Activated CD8-positive, alpha-beta memory T cell treated with anti-CD3 and anti-CD28 coated beads, Interleukin-2, amount 50 U/mL, for 24 hours (primary cell): ENCODE data around the gene WDR59.

Source experiments
- DNase-seq: peaks from one replicate; pipeline ENCODE4 v3.0.0-alpha.2; 2020; ENCODE audit errors: extremely low read depth

The WDR59 gene

DNA sequence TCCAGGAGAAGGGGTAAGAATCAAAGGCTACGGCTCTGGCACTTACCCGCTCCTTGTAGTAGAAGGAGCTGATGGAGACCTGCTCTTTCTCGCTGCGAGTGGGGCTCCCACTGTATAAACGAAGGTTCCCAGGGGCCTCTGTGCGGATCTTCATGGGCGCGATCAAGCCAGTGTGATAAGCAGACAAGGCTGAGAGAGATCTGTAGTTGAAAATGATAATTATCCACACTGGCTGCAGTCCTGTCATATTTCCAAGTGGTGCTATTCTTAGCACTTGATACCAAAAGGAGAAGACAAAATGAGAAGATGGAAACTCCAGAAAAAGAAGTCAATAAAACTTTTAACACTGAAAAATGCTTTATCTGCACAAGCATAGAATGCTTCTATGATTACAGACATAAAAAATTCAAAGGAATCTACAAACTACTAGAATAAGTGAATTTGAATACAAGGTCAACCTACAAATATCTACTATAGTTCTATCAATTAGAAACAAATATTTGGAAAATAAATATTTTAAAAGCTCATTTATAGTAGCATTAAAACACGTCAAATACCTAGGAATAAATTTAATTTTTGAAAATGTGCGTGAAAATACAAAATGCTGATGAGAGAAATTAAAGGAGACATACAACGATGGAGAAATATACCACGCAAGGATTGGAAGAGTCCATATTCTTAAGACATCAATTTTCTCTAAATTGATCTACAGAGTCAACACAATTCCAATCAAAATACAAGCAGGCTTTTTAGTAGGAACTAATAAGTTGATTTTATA lies 80.8 kb downstream of the WDR59 start:
- no peak for DNase-seq

DNA sequence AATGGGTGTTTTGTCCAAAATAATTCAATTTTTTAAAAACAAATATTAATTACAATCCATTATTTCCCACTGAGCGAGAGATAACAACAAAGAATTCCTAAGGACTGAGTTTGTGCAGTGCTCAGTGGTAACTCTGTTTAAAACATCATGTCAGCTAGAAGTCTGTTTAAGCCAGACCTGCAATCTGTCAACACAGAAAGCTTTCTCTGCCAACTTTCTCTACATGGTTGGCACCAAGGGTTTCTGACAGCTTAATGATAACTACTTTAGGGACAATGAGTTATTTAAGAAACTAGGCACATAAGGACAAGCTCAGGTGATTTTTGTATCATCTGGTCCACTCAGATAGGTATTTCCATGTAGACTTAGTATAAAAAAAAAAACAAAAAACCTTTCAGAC lies 81.8 kb downstream of the WDR59 start:
- DNase-seq = no peak

DNA sequence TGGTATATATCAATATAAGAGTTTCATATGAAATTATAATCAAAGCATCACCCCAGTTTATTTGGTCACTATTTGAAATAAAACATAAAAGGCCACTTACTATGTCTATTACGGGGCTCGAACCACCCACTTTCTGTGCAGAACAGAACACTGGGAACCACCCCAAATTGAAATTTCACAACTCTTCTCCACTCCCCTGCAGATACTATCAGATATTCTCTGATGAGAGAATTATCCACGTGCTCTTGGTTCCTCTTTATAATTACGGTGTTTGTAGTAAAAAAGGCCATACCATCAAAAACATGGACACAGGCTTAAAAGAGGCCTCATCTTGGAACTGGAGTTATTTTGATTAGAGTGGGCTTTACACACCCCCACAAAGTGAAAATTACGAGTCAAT lies 82.8 kb downstream of the WDR59 start:
- no peak for DNase-seq

DNA sequence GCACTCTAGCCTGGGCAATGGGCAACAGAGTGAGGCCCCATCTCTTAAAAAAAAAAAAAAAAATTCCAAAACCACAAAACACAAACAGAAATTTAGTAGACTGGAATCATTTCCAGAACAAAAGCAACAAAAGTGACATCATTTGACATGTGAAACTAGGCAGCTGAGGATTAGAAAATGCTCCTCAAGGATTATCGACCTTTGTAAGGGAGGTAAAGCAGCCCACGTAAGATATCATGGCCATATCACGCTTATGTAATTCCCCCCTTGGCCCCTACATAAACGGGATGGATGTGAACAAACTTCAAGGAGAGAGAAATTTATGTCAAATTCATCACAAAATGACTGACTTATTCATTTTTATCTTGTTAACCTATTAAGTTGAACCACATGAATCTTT lies 83.3 kb downstream of the WDR59 start:
- no peak for DNase-seq

DNA sequence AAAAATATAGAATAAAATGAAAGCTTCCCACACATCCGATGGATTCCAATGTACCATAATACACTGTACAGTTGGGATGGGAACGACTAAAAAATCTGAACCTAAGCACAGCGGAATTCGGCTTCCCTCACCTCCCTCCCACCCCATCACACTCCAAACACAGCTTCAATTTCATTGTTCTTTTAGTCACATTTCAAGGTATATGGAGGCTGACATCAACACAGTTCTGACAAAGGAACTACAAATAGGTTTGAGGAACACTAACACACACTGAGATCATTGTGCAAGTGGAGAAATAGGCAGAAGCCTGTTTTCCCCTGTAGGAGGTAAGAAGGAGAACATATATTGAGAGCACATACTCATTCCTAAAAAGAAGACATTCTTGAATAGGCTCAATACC lies 85.1 kb downstream of the WDR59 start:
- no peak for DNase-seq

DNA sequence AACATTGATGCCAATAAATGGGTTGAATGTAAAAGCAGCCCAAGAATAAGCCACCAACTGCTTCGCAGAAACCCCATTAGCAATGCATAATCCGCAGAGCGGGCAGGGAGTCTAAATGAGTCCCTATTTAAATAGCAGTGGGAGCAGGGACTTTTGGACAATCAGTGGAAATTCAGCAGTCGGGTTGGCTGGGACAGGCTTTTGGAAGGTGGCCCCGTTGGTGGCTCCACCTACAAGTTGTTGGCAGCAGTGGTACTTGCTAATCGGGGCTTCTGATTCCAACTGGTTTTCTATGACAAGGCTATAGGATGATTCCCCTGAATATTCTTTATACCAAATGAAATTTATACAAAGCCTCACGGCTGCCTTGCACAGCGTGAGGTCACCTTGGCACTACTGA lies 86.3 kb downstream of the WDR59 start:
- DNase-seq = no peak

DNA sequence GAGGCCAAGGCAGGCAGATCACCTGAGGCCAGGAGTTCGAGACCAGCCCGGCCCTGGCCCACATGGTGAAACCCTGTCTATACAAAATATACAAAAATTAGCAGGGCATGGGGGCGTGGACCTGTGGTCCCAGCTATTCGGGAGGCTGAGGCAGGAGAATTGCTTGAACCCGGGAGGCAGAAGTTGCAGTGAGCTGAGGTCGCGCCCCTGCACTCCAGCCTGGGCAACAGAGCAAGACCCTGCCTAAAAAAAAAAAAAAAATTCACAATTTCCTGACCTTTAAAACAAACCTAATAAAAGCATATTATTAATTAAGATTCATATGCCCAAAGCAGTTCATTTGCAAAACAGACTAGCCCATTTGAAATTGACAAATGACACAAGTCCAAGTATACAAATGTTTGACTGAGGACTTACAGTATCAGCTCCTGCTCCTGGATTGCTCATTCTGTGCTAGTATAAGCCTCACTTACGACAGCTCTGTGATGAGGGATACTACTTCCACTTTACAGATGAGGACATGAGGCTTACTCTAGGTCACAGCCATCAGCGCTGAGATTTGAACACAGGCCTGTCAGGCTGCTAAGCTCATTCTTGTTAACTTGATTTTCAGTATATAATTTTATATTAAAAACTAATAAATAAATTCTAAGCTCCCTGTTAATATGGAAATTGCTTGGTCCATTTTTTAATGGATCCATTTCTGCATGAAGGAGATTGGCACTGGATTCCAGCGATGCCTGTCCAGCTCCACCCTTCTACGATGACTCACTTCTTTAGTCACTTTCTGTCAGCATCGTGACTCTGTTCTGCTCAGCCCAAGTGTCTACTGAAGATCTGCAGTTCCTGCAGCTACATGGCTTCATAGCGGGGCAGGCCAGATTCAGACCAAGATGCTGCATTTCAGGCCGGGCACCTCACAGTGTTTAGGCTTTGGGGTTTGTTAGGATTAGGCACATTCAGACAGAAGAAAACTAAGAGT lies 88.2 kb downstream of the WDR59 start:
- no peak for DNase-seq

DNA sequence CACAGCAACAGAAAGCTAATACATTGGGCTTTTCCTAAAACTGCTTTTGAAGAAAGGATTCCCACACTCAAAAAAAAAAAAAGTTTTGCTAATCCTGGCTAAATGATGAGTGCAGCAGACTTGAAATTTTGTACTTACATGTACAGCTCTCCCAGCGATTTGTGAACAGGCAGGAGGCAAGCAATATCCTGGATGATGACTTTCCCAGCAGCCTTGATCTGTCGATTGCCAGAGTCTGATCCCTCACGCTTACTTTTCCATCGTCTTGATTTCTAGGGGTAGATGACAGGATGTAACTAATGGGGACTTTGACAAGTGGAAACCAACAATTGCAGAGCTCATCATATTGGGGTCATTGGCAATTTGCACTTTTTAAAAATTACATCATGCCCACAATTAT lies 91.4 kb downstream of the WDR59 start:
- no peak for DNase-seq

DNA sequence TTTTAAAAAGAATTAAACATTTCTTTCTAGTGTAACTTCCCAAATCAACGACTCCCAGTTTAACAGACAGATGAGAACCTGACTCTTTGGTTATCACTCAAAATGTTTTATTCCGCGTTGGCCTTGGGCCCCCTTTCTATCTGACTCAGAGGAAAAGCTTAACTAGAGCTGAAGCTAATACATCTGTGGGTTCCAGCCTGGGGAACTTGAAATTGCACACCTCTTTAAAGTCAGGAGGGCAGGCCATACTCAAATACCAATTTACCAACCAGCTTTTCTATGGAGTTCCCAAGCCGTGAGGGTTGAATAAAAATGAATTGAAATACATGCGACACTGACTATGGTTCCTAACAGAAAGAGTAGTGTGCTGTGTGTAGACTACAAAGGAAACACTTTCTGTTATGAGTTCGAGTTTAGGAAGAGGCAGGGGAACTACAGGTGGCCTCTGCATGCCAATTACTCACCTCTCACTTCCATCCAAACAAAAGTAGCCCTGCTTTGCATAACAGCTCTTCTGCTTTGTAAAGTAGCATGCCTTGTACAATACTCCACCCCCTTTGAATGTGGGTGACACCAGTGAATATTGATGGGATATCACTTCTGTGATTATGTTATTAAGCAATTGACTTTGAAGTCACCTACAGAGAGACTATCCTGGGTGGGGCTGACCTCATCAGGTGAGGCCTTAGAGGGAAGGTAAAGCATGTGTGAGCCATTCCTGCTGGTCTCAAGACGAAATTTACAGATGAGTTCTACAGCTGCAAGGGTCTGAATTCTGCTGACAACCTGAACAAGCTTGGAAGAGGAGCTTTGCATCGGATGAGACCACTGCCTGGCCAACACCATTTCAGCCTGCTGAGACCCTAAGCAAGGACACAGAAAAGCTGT lies 92.1 kb downstream of the WDR59 start:
- no peak for DNase-seq

DNA sequence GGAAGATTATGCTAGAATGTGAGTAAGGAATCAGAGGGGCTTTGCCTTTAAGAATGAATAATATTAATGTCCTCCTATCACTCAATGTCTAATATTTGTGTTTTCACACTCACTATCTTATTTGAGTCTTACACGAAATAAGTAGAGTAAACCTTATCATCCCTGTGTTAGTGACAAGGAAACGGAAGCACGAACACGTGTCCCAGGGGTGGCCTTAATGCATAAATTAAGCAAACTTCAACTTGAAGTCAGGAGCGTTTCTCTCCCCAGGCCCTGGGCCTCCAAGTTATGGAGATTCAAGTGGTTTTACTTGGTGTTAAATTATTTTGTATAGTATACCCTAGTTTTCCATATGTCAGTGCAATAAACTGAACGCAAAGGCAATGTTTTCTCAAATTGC lies 96.0 kb downstream of the WDR59 start:
- DNase-seq = no peak

DNA sequence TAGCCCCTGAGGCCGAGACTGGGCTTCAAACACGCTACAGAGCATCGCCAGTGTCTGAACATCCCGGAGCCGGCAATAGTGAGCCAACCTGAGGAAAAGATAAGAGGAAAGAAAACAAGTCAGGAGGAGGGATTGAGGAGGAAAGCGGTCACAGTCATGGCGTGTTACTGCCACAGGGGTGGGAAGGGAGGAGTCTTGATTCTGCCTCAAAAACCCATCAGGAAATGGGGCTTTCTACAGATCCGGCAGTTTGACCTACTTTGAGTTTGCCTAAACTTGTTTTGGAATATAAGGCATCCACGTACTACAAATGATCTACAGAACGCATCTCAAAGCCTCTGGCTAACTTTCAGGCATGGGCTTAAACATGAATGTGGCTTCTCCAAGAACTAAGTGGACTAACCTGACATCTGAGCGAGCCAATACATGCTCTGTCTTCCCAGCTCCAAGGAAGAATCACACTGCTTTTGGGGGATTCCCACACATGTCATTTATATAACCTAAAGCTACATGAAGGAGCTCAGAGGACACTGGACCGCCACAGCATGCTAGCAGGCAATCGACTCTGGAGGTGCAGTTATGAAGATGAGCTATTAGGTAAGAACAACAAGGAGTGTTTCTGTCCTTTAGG lies 96.6 kb downstream of the WDR59 start:
- DNase-seq = no peak

DNA sequence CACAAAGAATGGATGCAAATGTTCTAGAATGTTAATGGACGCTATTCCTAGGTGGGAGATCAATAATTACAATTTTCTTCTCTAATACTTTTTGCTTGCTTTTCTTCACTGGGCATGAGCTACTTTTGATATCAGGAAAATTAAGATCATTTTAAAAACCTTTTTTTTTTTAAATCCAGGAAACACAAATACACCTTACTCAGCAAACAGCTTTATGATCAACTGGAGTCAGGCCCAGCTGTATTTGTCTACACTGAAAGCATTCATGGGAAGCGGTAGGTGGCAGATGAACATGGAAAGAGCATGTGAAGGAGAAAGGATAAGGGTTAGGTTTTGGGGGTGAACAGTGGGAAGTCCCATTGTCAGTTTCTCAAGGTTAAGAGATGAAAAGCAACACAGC lies 97.8 kb downstream of the WDR59 start:
- DNase-seq = no peak

DNA sequence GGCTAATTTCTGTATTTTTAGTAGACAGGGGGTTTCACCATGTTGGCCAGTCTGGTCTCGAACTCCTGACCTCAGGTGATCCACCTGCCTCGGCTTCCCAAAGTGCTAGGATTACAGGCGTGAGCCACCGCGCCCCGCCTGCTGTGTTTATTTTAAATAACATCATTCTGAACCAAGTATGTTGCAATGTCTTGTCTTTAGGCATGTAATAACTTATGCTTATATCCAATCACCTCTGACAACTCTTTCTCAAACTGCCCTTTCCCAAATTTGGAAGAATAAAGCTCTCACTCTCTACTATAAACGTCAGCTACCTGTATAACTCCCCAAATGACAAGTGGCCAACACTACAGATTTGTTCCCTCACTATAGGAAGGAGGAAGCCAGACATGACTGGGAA lies 107.2 kb downstream of the WDR59 start:
- no peak for DNase-seq

DNA sequence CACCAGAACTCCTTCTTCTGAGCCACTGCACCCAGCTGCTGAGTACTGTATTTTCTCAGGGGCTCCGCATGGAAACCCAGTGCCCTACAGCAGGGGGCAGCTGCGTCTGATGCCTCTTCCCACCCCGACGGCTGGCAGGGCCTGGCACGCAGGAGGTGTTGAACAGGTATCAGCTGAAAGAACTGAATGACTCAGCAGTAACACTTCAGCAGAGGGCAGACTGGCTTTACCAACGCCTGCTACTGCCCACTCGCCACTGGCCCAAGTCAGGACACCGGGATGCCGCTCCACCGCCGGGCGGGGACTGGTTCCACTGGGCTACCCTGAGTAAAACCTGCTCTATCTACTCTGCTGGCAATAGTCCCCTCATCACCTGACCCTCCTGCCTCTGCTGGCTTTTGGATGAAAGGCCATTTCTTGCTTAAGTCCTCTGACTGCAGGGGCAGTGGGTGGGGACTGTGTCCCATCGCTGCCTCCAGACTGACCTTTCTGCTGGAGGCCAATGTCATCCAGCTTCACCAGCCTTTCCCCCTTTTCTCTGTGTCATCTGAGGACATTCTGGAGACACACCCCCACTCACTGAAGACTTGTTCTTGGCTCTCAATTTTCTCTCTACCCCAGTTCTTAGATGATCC lies 109.9 kb downstream of the WDR59 start:
- no peak for DNase-seq

DNA sequence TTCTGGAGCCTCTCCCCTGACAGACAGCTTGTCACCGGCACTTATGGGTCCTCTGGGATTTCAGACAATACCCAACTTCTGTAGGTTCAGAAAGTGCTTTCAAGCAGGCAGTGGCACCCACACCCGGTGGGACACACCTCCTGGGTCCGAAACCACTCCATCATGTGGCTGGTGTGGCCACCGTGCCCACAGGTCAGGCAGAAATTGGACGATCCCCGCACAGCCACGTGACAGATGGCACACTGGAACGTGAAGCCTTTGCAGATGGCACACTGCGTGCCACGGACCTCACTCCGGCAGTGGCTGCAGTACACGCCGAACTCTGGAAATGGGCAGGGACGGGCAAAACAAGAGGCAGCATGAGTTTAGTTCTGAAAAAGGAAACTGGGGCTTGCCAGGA lies 110.8 kb downstream of the WDR59 start:
- no peak for DNase-seq

DNA sequence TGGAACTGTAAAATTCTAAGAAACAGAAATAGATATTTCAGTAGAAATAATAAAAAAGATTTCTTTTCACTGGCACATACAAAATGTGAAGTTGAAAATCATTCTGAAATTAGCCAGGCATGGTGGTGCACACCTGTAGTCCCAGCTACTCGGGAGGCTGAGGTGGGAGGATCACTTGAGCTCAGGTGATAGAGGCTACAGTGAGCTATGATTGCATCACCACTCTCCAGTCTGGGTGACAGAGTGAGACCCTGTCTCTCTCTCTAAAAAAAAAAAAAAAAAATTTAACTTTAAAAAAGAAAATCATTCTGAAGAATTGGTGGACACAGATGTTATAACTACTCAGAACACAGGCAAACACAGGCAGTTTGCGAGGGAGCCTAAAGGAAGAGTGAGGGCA lies 112.6 kb downstream of the WDR59 start:
- no peak for DNase-seq

DNA sequence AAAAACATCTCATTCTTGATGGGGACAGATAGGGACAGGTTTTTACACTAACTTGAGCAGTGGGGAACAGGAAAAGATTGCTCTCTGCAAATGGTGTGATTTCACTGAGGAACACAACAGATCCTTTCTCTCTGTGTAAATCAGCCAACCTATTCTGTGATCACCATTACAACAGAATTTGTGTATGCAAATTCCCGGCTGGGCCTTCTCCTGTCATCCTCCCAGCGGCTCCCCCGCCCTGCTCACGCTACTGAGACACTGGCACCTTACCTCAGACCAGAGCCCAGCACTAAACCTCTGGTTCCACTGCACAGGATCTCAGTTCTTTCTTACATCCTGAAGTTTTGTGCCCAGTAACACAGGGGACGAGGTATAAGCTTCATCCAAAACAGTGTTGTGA lies 113.3 kb downstream of the WDR59 start:
- DNase-seq = no peak

DNA sequence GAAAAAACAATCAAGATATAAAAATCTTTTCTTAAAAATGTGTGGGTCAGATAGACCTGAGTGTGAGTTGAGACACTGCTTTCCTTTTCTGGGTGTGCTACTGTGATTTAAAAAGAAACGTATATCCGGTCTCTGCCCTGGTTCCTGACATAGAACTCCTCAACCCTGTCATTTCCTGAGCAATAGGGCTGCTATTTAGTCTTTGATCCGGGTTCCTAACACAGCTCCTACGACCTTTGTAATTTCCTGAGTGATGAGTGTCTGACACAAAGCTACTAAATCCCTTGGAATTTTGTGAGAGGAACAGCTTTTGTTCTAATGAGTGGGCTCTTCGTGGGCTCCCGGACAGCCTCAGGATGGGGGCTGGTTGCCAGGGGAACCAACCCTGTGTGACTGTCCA lies 116.4 kb downstream of the WDR59 start:
- DNase-seq = no peak

DNA sequence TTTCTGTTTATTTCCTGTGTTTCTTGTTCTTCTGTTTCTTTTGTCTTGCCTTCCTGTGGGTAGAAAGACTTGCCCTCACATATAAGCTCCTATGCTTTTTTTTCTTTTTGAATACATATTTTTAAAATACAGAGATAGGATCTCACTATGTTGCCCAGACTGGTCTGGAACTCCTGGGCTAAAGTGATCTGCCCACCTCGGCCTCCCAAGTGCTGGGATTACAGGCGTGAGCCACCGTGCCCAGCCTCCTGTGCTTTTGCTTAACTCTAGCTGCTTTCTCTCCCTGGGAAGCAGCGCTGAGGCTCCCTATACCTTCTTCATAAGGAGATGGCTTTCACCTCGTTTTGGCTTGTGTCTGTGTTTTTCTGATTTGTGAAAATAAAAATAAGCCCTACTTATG lies 116.9 kb downstream of the WDR59 start:
- DNase-seq = no peak

DNA sequence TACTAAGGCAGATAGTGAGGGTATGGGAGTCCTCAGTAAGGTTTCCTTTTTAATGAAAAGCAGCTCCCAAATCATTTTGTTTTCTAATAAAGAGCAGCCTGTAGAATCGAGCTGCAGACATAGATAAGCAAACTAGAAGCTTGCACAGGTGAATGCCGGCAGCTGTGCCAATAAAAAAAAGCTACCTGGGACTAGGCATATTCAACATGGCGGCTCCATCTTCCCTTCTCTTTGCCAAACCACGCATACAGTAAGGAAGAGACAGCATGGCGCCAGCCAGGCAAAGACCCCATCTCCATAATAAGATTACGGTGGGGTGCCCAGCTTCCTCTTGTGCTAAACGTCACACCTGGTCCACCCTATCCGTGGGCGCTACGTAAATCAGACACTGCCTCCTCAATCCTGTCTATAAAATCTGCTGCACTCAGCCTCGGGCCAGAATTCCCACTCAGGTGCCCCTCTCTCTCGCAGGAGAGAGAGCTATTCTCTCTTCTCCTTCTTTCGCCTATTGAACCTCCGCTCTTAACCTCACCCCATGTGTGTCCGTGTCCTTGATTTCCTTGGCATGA lies 117.6 kb downstream of the WDR59 start:
- no peak for DNase-seq
